ENCODE results near the gene DYNC1I2. TPM values are rescaled to one million over a fixed set of nuclear protein-coding genes. Genes with fewer than 3 reads are reported as not detected.

Gene DYNC1I2
- total RNA-seq, 1 donor from 2014 or later: 89.1 TPM

- ATAC-seq: no peak
These were observed 19.1 kb upstream of the DYNC1I2 start for GRCh38 chr2:171668183-171668582.

GRCh38 chr2:171669121-171669520 is 18.1 kb upstream of the DYNC1I2 start:
- Histone ChIP-seq H3K27me3 (peaks cover 4% of the 10 kb centered on the region), H3K9me3 (no peaks in the 10 kb centered on the region), H3K4me1 (no peaks in the 10 kb centered on the region), H3K36me3 (no peaks in the 10 kb centered on the region), H3K4me3 (no peak overlapping the region), H3K27ac (no peak overlapping the region)
- DNase-seq: no peak
- ATAC-seq: no peak
- TF ChIP-seq CTCF (IDR thresholded peaks at IDR 0.05): no peak
- intact Hi-C loops (cut with DNase I): no loop called here

More at GRCh38 chr2:171668183-171668582, 19.1 kb upstream of the DYNC1I2 start:
- no peak overlapping the region for H3K4me3 ChIP-seq
- no peaks in the 10 kb centered on the region for H3K4me1 ChIP-seq
- intact Hi-C loops (cut with DNase I): no loop called here
- H3K27me3 ChIP-seq: peaks cover under 1% of the 10 kb centered on the region
- TF ChIP-seq CTCF (IDR thresholded peaks at IDR 0.05): no peak
- no peaks in the 10 kb centered on the region for H3K9me3 ChIP-seq
- H3K27ac ChIP-seq: no peak overlapping the region
- no peaks in the 10 kb centered on the region for H3K36me3 ChIP-seq
- DNase-seq: no peak

GRCh38 chr2:171670655-171671054 is 16.6 kb upstream of the DYNC1I2 start:
- Histone ChIP-seq H3K4me1 (no peaks in the 10 kb centered on the region), H3K27ac (no peak overlapping the region), H3K4me3 (no peak overlapping the region), H3K9me3 (no peaks in the 10 kb centered on the region), H3K27me3 (peaks cover 4% of the 10 kb centered on the region), H3K36me3 (no peaks in the 10 kb centered on the region)
- intact Hi-C loops (cut with DNase I): no loop called here
- ATAC-seq (no peak), DNase-seq (no peak)
- TF ChIP-seq CTCF (IDR thresholded peaks at IDR 0.05): no peak

- Histone ChIP-seq H3K36me3 (no peaks in the 10 kb centered on the region), H3K27me3 (peaks cover 4% of the 10 kb centered on the region), H3K27ac (no peak overlapping the region), H3K4me3 (no peak overlapping the region), H3K9me3 (no peaks in the 10 kb centered on the region), H3K4me1 (no peaks in the 10 kb centered on the region)
- DNase-seq (no peak), ATAC-seq (no peak)
- intact Hi-C loops (cut with DNase I): no loop called here
- TF ChIP-seq CTCF (IDR thresholded peaks at IDR 0.05): no peak
These were observed 15.4 kb upstream of the DYNC1I2 start for GRCh38 chr2:171671867-171672266.

GRCh38 chr2:171673905-171674304 is 13.4 kb upstream of the DYNC1I2 start:
- DNase-seq: no peak
- no peaks in the 10 kb centered on the region for H3K36me3 ChIP-seq
- H3K27me3 ChIP-seq: peaks cover 4% of the 10 kb centered on the region
- ATAC-seq: no peak
- no peak for TF ChIP-seq CTCF (IDR thresholded peaks at IDR 0.05)
- intact Hi-C loops (cut with DNase I): no loop called here
- H3K27ac ChIP-seq: no peak overlapping the region
- no peak overlapping the region for H3K4me3 ChIP-seq
- H3K4me1 ChIP-seq: no peaks in the 10 kb centered on the region
- no peaks in the 10 kb centered on the region for H3K9me3 ChIP-seq

- Histone ChIP-seq H3K36me3 (no peaks in the 10 kb centered on the region), H3K27ac (no peak overlapping the region), H3K4me3 (no peak overlapping the region), H3K4me1 (no peaks in the 10 kb centered on the region), H3K27me3 (peaks cover 4% of the 10 kb centered on the region), H3K9me3 (no peaks in the 10 kb centered on the region)
- no peak for TF ChIP-seq CTCF (IDR thresholded peaks at IDR 0.05)
- intact Hi-C loops (cut with DNase I): no loop called here
- DNase-seq (no peak), ATAC-seq (no peak)
These were observed 11.4 kb upstream of the DYNC1I2 start for GRCh38 chr2:171675810-171676345.

All from upper lobe of right lung (tissue), 1 donor.